Measurements from ENCODE around the gene DCAF7. TPM values are rescaled to one million over a fixed set of nuclear protein-coding genes. Genes with fewer than 3 reads are reported as not detected.

The DCAF7 gene
- total RNA-seq, 6 experiments from 2014 or later, result 14.9 to 31.0 (median 26.7) TPM

DNA sequence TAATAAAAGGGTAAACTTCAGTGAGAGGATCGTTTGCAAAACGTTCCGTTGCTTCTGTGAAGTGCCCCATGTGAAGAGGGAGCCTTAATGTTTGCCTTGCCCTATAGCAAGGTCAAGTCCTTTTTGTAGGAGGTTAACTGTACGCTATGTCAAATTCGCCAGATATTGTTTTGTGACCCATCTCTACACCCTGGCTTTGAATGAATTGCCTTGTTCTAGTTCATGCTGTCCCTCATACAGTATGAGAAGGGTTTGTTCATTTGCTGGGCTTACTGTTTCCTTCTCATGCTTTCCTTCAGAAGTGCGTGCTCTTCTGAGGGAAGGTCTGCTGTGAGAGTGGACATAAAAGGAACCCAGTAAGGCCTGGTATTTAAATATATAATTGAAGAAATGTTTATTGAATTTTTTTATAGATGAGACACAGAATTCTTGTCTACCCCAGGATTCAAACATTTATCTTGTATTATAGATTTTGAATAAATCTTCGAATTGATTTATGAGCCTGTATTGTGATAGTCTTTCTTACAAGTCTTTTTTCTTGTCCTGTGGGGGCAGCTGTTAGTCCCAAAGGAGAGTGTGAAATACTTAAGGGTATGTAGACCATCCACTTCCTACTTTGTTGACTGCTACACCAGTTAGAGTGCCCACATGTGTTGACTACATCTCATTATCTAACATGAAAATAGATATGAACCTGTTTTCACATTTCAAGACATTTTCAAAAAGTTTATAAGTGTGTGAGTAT lies 73.7 kb downstream of the DCAF7 start:
- Histone ChIP-seq H3K4me3 (peak overlapping the region; percentile 66 to 86 (median 72)), H3K36me3 (no peaks in the 10 kb centered on the region), H3K9me3 (no peaks in the 10 kb centered on the region), H3K4me1 (peaks cover 0 to 56% (median 10%) of the 10 kb centered on the region in 4 donors), H3K27ac (peak overlapping the region in 2 of 3 donors; percentile 81 to 84), H3K27me3 (no peaks in the 10 kb centered on the region)
- no peak for DNase-seq
- 37% methylated on average over 7 of the region's 7 CpGs for WGBS (ENCODE audit: insufficient coverage, low coverage, low lambda C conversion rate, missing lambda C conversion rate)
- intact Hi-C loops (cut with DNase I), result no loop called here
- no peak for ATAC-seq
- TF ChIP-seq CTCF (IDR thresholded peaks at IDR 0.05) (no peak), POLR2A (IDR thresholded peaks at IDR 0.05) (no peak)

- peaks cover 0 to 61% (median 13%) of the 10 kb centered on the region in 4 donors for H3K4me1 ChIP-seq
- TF ChIP-seq POLR2A (IDR thresholded peaks at IDR 0.05) (no peak), CTCF (IDR thresholded peaks at IDR 0.05) (no peak)
- 80% methylated on average over 1 of the region's 1 CpG for WGBS (ENCODE audit: insufficient coverage, low coverage, low lambda C conversion rate, missing lambda C conversion rate)
- DNase-seq (no peak), ATAC-seq (no peak)
- H3K36me3 ChIP-seq, result no peaks in the 10 kb centered on the region
- intact Hi-C loops (cut with DNase I), result no loop called here
- no peak overlapping the region for H3K4me3 ChIP-seq
- no peaks in the 10 kb centered on the region for H3K9me3 ChIP-seq
- no peak overlapping the region for H3K27ac ChIP-seq
- H3K27me3 ChIP-seq, result no peaks in the 10 kb centered on the region
Measured at GRCh38 chr17:63624531-63624880, 74.2 kb downstream of the DCAF7 start.

- no peak for DNase-seq
- Histone ChIP-seq H3K27me3 (no peaks in the 10 kb centered on the region), H3K9me3 (no peaks in the 10 kb centered on the region), H3K27ac (peak overlapping the region in 2 of 3 donors; percentile 7 to 13), H3K4me1 (peaks cover 0 to 67% (median 20%) of the 10 kb centered on the region in 4 donors), H3K36me3 (no peaks in the 10 kb centered on the region), H3K4me3 (no peak overlapping the region)
- WGBS (ENCODE audit: insufficient coverage, low coverage, low lambda C conversion rate, missing lambda C conversion rate), result 57% methylated on average over 4 of the region's 4 CpGs
- TF ChIP-seq CTCF (IDR thresholded peaks at IDR 0.05) (no peak), POLR2A (IDR thresholded peaks at IDR 0.05) (no peak)
- no peak for ATAC-seq
- intact Hi-C loops (cut with DNase I), result no loop called here
Measured at GRCh38 chr17:63626551-63627180, 76.4 kb downstream of the DCAF7 start.

- DNase-seq (no peak), ATAC-seq (peak; percentile 35 to 61 (median 46))
- Histone ChIP-seq H3K4me1 (peaks cover 0 to 58% (median 21%) of the 10 kb centered on the region in 4 donors), H3K27me3 (no peaks in the 10 kb centered on the region), H3K36me3 (peaks cover 0 to 8% (median 0%) of the 10 kb centered on the region in 4 donors), H3K9me3 (no peaks in the 10 kb centered on the region), H3K4me3 (no peak overlapping the region), H3K27ac (peak overlapping the region; percentile 2 to 10 (median 6))
- TF ChIP-seq CTCF (IDR thresholded peaks at IDR 0.05) (no peak), POLR2A (IDR thresholded peaks at IDR 0.05) (no peak)
- 19% methylated on average over 1 of the region's 1 CpG for WGBS (ENCODE audit: insufficient coverage, low coverage, low lambda C conversion rate, missing lambda C conversion rate)
- intact Hi-C loops (cut with DNase I), result loop anchor here in 1 of 2 donors (10.0 kb wide), 1 partner anchor 65 kb away; no protein-coding TSS in a partner anchor
Measured at GRCh38 chr17:63629627-63630026, 79.3 kb downstream of the DCAF7 start.
